Keratinocyte (primary cell): ENCODE measurements around the gene LGALS14.

Experiments used
- EZH2 ChIP-seq: IDR thresholded peaks from one replicate; pipeline ENCODE4 v1.6.1; 2012; ENCODE audit warnings: inconsistent platforms, mild to moderate bottlenecking, low read length, moderate library complexity
- TF ChIP-seq, protein P1 (sequence below), 3 experiments: IDR thresholded peaks in 1 of 3; conservative IDR thresholded peaks in 1 of 3; optimal IDR thresholded peaks in 1 of 3; 2 replicates in 2 of 3; 3 replicates in 1 of 3; pipeline versions ENCODE3 to v1.5.1; 2011; ENCODE audit warnings: low read length in 3 of 3, mild to moderate bottlenecking in 3 of 3, moderate library complexity in 2 of 3, control low read depth in 1 of 3, inconsistent platforms in 1 of 3; ENCODE audit not compliant: insufficient read depth in 2 of 3; ENCODE audit errors: extremely low read depth in 1 of 3

- TF ChIP-seq, protein P1, sequence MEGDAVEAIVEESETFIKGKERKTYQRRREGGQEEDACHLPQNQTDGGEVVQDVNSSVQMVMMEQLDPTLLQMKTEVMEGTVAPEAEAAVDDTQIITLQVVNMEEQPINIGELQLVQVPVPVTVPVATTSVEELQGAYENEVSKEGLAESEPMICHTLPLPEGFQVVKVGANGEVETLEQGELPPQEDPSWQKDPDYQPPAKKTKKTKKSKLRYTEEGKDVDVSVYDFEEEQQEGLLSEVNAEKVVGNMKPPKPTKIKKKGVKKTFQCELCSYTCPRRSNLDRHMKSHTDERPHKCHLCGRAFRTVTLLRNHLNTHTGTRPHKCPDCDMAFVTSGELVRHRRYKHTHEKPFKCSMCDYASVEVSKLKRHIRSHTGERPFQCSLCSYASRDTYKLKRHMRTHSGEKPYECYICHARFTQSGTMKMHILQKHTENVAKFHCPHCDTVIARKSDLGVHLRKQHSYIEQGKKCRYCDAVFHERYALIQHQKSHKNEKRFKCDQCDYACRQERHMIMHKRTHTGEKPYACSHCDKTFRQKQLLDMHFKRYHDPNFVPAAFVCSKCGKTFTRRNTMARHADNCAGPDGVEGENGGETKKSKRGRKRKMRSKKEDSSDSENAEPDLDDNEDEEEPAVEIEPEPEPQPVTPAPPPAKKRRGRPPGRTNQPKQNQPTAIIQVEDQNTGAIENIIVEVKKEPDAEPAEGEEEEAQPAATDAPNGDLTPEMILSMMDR (optimal IDR thresholded peaks at IDR 0.05 in 1 of 3, IDR thresholded peaks at IDR 0.05 in 1 of 3, conservative IDR thresholded peaks at IDR 0.05 in 1 of 3; ENCODE audit: extremely low read depth in 1 of 3, insufficient read depth in 2 of 3, low read length in 3 of 3) = no peak
- TF ChIP-seq EZH2 = no peak
Observed at GRCh38 chr19:39672473-39672872, 31.8 kb upstream of the LGALS14 start.
